Measurements from ENCODE around the gene TRMT112.

- TF ChIP-seq, protein P1, sequence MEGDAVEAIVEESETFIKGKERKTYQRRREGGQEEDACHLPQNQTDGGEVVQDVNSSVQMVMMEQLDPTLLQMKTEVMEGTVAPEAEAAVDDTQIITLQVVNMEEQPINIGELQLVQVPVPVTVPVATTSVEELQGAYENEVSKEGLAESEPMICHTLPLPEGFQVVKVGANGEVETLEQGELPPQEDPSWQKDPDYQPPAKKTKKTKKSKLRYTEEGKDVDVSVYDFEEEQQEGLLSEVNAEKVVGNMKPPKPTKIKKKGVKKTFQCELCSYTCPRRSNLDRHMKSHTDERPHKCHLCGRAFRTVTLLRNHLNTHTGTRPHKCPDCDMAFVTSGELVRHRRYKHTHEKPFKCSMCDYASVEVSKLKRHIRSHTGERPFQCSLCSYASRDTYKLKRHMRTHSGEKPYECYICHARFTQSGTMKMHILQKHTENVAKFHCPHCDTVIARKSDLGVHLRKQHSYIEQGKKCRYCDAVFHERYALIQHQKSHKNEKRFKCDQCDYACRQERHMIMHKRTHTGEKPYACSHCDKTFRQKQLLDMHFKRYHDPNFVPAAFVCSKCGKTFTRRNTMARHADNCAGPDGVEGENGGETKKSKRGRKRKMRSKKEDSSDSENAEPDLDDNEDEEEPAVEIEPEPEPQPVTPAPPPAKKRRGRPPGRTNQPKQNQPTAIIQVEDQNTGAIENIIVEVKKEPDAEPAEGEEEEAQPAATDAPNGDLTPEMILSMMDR (conservative IDR thresholded peaks at IDR 0.05 in 1 of 2, IDR thresholded peaks at IDR 0.05 in 1 of 2; ENCODE audit: extremely low read depth in 1 of 2, insufficient read depth in 1 of 2, low read depth in 1 of 2, low read length in 2 of 2): no peak
- no peak for TF ChIP-seq EZH2 (IDR thresholded peaks at IDR 0.05; ENCODE audit: borderline replicate concordance, low read length)
These were observed 5.5 kb upstream of the TRMT112 start for GRCh38 chr11:64322925-64323260.
